HG03066 (cell line): ENCODE measurements around the gene KIF3B.
A peak's percentile ranks its signal among the peaks of the same experiment; 100 is the strongest.
"Not testable (repeated sequence)": the region's sequence is repeated elsewhere in the genome, so short reads cannot be mapped to it uniquely, and the experiment has no call there.

Experiments
- ATAC-seq: cut with Tn5 transposase; IDR thresholded peaks from one replicate; pipeline ENCODE4 v1.9.1; 2021; ENCODE audit warnings: low read depth; ENCODE audit not compliant: unreplicated experiment

Gene KIF3B

DNA sequence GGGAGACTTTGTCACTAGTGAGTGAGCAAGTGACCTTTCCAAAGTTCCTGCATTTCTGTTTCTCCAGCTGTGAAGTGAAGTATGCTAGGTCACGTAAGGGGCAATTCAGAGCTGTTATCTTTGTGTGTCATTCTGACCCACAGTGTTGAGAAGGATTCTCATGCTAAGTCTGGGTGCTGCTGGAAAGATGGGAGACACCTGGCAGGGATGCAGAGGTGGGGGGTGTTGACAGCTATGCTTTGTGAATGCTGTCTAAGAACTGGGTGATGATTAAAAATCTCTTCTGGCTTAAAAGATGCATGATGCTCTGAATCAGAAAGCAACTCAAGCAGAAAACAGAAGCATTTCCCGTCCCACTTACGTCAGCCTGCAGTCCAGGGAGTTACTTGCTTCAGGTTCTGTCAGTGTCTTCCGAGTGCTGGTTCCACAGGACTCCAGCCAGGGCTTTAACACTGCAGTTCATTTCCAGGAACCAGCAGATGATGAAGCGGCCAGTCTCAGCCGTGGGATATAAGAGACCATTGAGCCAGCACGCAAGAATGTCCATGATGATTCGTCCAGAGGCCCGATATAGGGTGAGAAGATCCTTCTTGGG is 49.7 kb downstream of the KIF3B start:
- ATAC-seq = no peak

DNA sequence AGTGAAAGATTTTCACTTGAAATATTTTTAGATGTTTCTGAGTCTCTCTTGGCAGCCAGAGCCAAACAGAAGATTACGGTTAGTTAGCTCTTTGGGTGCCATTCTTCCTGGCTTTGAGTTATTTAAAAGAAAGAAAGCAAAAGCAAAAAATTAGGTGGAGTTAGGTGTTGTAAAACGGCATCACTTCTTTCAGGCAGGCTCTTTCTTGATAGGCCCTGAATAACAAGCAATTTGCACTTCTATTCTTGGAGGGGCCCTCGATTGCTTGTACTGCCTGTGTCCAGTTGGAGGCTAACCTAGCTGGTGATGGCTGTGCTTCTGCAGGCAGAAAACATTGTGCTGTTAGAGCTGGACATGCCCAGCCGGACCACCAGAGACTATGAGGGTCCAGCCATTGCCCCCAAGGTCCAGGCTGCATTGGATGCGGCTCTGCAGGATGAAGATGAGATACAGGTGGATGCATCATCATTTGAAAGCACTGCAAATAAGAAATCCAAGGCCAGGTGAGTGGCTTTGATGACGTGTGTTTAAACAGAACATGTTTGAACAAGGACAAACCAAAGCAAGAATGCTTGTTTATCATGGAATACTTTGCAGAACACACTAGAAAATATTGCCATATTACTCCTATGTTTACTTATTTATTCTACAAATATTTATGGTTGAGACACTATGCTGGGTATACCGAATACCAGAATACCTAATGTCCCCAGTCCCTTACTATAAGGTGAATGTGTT is 52.5 kb downstream of the KIF3B start:
- ATAC-seq = no peak

DNA sequence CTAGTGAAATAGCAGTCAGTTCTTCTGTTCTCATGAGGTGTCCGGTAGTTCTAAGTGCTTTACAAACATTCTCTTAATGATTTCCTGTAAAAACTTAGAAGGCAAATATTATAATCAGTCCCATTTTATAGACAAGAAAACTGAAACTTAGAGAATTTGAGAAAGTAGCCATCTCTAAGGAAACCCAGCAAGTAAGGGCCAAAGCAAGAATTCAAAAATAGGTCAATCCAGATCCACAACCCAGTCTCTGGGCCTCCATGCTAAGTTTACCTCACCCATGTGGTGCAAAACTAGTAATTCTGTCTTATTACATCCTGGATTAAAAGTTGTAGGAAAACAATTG is 53.1 kb downstream of the KIF3B start:
- no peak for ATAC-seq

DNA sequence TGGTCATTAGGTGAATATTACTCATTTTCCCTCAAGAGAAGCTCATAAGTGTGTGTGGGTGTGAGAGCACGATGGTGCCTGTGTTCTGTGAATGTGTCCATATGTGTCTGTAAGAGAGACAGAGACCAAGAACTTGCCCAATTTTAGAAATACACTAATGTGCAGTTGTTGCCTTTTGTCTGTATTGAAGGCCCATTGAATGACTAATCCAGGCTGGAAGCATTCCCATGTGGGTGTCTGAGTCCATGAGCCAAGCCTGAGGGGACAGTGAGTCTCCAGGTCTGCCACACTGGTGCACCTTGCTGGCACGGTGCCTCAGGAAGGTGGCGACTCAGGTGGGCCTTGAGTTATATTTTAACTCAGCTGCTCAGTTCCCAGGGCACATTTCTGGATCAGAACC is 55.2 kb downstream of the KIF3B start:
- no peak for ATAC-seq

DNA sequence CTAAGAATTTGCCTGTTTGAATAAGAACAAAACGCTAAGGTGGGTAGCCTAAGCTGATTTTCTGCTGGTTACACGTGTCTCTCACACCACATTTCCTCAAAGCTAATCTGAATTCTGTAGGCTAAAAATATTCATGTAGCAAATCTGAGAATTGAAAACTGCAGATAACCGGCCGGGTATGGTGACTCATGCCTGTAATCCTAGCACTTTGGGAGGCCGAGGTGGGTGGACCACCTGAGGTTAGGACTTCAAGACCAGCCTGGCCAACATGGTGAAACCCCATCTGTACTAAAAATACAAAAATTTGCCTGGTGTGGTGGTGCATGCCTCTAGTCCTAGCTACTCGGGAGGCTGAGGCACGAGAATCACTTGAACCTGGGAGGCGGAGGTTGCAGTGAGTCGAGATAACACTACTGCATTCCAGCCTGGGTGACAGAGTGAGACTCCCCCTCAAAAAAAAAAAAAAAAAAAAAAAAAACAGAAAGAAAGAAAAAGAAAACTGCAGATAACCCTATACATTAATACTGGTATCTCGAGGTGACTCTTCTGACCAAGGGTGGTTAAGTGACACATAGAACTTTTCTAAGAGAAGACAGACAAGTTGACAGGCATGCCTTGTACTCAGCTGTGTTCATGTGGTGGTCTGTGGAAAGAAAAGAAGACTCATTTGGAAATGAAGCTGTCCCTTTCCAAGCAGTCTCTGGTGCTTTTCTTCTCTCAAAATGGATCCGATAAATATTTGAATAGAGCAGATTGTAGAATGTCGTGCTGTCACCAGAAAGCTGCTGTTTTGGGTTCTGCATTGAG is 55.9 kb downstream of the KIF3B start:
- ATAC-seq = peak; percentile 54

DNA sequence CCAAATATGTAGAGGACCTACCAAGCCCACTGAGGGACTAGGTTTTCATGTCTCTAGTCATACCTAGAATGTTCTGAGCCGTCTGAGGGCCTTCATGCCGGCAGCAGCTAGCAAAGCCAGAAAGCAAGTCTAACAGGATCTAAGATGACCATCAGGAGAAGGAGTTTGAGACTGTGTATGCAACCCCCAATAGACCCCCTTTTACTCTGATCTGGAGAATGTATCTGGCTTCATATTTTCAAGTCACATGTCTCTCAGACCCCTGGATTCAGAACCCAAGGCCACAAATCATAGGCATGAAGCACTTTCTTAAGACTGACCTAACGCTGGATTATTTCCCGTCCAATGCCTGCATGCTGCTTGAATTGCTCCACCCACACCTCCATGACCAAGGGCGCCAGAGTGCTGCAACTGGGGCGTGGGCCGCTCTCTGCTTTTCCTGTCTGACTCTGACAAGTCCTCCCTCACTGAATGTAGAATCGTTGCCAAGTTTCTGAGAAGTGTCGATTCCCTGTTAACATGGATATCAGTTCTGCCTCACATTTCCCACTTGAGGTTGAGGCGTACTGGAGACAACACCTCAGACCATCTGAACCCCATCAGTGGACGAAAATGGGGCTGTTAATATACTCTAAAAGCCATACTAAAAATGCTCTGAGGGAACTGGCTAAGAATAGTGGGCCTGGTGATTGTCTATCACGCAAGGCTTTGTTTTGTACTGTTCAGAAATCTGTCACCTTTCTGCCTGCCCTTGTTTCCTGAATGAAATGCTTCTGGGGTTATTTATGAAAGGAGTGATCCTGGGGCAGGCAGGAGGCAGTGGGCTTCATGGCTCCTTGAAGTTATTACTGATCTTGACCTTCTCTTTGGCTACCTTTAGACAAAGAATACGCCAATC is 56.8 kb downstream of the KIF3B start:
- ATAC-seq = no peak

DNA sequence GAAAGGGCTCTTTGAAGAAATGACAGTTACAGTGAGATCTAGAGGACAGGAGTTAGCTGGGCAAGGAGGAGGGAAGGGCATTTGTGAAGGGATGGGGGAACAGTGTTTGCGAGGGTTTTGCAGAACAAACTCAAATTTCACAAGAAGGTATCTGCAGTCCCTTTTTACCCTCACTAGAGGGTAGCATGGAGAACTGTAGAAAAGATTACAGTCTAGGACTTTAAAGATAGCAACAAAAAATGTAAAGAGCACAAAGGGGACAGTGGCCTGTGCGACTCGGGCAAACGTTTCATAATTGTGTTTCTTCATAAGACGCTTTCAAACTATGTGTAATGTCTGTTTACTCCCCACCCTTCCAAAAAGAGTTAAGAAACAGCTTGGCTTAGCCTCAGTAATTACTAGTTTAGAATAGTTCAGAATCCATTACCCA is 59.5 kb downstream of the KIF3B start:
- ATAC-seq = no peak

DNA sequence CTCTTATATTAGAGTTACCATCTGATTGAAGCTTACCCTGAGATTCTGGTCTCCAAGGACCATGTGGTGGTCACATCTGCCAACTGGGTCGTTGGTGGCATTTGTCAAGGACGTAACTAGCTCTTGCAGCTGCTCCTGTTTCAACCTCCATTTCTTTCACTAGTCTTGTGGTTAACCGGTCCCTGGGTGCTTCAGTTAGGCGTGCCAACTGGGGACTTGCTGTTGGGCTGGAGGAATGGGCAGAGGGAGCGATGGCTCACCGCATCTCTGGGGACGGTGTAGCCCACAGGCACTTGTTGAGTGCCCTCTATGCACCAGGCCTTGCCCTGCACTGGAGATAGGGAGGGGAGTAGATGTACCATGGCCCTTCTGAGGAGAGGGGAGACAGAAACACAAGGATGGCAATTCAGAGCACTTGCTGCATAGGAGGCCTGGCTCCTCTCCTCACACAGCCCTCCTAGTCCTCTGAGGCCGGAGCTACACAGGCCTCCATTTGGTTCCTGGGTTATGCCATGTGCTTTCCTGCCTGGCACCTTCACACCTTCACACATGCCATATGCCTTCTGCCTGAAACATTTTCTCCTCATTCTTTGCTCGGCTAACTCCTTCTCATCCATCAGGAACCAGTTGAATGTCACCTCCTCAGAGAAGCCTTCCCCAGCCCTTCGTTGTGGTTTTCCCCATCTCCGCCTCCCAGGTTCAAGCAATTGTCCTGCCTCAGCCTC is 60.6 kb downstream of the KIF3B start:
- ATAC-seq = no peak

DNA sequence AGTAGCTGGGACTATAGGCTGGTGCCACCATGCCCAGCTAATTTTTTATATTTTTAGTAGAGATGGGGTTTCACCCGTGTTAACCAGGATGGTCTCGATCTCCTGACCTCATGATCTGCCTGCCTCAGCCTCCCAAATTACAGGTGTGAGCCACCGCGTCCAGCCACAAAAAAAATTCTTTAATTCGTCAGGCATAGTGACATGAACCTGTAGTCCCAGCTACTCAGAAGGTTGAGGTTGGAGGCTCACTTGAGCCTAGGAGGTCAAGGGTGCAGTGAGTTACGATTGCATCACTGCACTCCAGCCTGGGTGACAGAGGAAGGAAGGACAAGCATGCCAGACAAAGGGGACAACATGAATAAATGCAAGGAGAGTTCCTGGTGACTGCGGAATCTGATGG is 61.2 kb downstream of the KIF3B start:
- no peak for ATAC-seq

DNA sequence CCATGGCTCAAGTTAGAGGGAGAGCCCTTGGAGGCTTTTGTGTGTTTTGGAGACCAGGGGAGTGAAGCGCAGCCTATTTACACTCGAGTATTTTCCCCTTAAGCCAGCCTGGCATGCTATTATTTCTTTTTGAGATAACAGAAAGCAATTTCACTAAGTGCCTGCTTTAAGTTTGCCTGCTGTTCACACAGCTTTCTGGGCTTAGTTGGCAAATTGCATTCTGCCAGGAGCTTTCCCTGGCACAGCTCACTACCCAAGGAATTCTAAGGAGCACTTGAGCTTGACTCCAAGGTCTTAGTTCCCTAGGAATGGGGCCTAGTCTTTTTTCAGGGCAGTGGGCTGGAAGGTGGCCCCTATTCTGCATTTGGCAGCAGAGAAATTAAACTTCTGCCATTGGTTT is 61.7 kb downstream of the KIF3B start:
- no peak for ATAC-seq

DNA sequence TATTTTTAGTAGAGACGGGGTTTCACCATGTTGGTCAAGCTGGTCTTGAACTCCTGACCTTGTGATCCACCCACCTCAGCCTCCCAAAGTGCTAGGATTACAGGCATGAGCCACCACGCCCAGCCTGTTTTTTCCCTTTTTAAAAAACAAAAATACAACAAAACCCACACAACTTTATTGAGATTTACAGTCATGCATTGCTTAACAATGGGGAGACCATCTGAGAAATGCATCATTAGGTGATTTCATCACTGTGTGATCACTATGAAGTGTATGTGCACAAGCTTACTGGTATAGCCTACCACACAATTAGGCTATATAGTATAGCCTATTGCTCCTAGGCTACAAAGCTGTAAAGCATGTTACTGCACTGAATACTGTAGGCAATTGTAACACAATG is 63.6 kb downstream of the KIF3B start:
- ATAC-seq = not testable (repeated sequence)

DNA sequence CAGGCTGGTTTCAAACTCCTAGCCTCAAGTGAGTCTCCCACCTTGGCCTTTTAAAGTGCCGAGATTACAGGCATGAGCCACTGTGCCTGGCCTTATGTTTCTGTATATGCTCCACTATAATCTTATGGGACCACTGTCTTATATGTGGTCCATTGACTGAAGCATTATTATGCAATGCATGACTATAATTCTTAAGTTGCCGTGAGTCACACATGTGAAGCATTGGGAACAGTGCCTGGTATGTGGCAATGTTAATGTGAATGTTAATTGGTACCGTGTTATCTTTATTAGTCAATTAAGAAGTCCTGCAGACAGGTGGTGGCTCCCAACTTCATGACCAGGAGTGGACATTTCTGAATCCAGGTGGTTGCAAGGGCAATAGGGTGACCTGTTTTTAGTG is 66.0 kb downstream of the KIF3B start:
- ATAC-seq = no peak

DNA sequence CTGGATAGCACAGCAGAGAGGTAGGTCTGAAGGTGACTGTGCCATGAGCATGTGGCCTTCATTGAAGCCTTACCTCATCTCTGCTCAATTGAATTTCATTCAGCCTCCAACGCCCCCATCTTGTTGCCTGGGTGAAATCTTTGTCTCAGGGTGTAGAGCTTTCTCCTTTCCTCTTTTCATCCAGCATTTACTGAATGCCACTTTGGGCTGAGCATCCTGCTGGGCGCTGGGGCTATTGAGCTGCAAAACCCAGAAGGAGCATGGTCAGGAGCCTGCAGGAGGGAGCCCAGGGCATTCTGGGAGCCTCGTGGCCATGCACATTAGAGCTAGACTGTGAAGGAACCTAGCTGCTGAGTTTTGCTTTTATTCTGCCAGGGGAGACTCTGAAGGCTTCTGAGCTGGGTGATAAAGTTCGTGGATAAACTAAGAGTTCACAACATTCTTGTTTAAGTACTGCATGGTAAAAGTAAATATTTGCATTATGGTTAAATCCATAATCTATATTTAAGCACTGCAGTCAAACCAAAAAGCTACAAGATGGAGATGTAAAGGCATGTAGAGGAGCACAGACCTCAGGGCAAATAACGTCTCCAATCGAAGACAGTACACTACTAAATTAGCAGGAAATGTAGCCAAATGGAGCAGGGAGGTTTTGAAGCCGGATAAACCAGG is 67.5 kb downstream of the KIF3B start:
- no peak for ATAC-seq

DNA sequence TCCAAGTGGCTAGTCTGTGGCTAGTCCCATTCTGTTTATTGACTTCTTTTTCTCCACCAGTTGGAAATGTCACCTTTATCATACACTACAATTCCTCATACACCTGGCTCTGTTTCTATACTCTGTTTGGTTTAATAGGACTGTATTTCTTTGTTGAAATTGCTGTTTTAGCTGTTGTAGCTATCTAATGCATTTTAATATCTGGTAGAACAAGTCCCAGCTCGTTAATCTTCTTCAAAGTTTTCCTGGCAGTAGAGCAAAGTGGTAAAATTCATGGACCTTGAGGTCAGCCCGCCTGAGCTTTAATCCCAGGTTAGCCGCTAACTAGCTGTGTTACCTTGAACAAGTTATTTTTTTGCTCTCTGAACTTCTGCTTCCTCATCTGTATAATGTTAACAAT is 70.8 kb downstream of the KIF3B start:
- ATAC-seq = no peak

DNA sequence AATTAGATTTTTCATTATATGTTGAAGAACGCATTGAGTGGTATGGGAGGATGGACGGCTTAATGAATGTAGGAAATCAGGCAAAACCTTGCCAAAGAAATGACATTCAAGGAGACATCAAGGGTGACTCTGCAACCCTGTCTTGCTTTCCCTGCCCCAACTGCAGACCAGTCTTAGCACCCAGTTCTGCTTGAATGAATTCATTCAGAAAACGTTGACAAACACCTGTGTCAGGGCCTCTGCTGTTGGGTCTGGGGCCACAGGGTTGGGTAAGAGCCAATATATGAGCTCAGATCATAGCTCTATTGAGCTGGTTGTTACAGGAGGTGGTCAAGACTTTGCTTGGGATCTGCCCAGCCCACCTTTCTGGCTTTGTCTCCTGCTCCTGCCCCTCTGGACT is 73.0 kb downstream of the KIF3B start:
- ATAC-seq = no peak

DNA sequence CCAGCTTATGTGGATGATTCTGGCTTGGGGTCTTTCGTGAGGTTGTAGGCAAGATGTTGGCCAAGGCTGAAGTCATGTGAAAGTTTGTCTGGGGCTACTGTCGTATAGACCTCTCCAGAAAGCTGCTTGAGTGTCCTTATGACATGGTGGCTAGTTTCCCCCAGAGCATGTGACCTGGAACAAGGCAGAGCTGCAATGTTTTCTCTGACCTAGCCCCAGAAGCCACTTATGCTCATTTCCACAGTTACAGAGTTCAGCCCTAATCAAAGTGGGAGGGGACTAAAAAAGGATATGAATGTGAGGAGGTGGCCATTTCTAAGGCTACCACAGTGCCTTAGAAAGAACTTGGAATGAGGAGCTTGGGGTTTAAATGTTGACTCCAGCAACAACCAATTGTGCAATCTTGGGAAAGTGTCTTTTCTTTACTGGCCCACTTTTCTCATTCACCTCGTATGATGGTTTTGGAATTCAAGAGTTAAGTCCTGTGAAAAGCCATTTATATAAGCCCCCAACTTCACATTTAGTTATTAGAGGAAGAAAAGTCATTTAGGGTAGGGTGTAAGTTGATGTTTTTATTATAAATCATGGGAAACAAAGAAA is 74.8 kb downstream of the KIF3B start:
- no peak for ATAC-seq

DNA sequence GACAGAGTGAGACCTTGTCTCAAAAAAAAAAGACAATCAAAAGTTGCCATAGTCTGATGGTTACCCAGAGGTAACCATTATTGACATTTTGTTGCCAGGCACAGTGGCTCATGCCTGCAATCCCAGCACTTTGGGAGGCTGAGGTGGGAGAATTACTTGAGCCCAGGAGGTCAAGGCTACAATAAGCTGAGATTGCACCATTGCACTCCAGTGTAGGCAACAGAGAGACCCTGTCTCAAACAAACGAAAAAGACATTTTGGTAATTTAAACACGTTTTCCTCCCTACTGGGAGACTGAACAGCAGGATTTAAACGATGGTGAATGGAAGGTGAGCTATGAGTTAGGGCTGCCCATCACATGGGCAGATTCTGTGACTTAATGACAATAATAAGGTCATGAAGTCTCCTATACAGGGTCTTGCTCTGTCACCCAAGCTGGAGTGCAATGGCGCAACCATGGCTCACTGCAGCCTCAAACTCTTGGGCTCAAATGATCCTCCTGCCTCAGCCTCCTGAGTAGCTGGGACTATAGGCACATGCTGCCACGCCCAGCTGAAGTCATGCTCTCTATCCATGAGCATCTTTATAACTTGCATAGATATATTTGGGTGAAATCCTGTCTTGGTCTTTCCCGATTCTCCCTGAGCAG is 76.5 kb downstream of the KIF3B start:
- no peak for ATAC-seq

DNA sequence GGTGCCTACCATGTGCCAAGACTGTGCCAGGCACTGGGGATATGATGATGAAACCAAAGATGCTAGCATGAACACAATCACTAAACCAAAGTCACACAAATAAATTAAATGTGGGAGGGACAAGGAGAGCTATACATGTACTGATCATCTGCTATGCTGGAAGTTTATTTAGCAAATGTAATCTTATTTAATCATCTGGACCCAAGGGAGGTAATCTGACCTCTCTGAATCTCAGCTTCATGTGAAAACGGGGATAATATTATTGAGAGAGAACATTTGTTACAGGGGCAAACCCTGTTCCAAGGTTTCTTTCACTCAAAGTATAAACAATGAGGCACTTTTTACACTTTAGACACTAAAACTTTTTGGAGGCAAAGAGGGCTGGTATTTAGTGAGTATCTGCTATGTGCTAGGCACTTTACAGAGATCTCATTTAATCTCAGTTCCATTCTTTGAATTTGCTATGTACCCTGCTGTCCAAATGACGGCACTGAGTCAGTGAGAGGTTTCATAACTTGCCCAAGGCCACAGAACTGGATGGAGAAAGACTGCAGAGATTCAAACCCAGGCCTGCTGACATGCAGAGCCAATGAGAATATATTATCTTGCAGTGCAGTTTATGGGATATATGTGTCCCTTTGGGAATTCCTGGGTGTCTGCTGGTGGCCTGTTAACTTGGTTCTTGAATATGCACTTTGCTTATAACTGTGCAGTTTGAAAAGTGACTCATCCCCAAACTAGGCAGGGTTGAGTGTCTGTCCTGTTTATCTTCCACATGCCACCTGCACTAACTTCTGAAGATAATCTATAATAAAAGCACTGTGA is 77.4 kb downstream of the KIF3B start:
- ATAC-seq = no peak
